GM18909 (cell line): ENCODE results near the gene RNF157.
"Not testable (repeated sequence)": the region's sequence is repeated elsewhere in the genome, so short reads cannot be mapped to it uniquely, and the experiment has no call there.

Experiments used
- ATAC-seq: cut with Tn5 transposase; IDR thresholded peaks from one replicate; pipeline ENCODE4 v1.9.1; 2021; ENCODE audit warnings: mild to moderate bottlenecking; ENCODE audit not compliant: unreplicated experiment, poor library complexity

The RNF157 gene

DNA sequence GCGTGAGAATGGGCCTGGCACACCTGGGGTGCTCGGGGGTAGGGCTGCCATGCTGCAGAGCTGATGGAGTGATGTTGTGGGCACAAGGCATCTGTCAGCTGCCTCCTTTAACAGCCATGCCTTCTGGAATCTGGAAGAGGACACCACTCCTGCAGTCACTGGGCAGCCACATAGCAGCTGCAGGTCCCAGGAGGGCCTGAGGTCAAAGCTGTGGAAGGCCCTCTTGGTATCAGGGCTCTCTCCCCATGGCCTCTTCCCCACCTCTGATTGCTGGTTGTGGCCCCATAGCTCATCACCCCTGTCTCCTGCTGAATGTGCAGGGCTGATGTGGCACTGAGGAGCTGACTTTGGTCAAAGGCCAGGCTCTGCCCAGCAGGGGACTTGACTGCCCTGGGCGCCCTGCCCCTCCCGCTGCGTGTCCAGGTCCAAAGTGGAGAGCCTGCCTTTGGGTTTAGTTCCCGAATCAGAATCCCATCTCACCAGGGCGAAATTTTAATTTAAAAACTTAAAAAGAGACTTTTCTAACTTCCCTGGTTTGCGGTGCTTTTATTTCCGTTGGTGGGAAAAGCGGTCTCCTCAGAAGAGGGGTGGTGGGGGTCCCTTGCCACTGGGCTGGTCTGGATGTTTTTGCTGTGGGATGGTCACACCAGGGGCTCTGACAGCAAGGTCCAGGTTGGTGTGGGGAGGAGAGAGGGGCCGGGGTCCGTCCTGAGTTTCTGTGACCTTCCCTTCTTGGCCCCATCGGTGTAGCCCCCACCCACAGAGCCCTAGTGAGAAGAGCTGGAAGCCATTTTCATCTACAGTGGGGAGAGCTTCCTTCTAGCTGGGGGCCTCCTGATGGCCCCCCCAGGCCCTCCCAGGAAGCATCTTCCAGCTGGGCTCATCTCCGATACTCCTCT, 30.7 kb upstream of the RNF157 start:
- peak; percentile 6 for ATAC-seq

DNA sequence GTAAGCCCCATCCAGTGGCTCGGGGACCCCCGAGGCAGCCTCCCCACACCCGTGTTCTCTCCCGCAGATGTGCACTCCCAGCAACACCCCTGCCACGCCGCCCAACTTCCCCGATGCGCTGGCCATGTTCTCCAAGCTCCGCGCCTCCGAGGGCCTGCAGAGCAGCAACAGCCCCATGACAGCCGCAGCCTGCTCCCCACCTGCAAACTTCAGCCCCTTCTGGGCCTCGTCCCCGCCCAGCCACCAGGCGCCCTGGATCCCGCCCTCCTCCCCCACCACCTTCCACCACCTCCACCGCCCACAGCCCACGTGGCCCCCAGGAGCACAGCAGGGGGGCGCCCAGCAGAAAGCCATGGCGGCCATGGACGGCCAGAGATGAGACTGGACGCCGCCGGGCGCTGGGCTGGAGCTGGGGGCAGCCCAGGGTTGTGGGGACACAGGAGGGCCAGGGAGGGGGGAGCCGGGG, 29.9 kb upstream of the RNF157 start:
- ATAC-seq: no peak

DNA sequence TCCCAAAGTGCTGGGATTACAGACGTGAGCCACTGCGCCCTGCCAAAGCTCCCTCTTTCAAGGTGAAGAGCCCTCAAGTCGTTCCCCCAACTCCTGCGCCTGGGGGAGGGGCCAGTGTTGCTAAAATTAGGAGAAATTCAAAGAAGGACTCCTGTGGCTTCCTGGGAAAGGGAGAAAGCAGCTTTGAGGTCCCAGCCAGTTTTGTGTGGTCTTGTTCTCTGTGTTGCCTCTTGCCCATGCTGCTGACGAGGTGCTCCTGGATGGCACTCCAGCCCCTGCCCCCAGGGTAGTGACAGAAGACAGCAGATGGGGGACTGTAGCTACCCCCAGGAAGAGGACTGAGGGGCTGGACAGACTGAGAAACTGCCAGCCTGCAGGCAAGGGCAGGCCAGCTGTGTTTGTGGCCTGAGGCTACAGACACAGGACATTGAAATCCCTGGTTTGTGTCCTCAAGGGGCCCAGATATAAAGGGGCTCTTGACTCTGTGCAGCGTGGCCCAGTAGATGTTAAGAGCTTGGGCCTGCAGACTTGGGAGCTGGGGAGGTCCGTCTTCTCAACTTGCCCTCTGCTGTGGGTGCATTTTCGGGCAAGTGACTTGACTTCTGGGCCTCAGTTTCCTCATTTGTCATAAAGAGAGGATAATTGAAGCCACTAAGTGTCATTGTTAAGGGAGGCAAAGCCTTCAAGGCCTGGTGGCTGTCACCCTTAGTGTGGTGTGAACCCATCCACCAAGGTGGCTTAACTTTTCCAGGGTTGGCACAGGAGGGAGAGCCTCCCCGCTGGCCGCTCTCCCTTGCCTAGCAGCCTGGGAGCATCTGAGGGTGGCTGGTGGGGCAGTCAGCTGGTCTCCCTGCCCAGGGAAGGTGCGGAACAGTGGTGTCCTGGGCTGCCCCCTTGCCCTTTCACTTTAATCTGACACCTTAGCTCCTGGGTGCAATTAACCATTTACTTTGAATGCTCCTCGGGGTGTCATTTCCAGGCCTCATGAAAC, 29.0 kb upstream of the RNF157 start:
- no peak for ATAC-seq

DNA sequence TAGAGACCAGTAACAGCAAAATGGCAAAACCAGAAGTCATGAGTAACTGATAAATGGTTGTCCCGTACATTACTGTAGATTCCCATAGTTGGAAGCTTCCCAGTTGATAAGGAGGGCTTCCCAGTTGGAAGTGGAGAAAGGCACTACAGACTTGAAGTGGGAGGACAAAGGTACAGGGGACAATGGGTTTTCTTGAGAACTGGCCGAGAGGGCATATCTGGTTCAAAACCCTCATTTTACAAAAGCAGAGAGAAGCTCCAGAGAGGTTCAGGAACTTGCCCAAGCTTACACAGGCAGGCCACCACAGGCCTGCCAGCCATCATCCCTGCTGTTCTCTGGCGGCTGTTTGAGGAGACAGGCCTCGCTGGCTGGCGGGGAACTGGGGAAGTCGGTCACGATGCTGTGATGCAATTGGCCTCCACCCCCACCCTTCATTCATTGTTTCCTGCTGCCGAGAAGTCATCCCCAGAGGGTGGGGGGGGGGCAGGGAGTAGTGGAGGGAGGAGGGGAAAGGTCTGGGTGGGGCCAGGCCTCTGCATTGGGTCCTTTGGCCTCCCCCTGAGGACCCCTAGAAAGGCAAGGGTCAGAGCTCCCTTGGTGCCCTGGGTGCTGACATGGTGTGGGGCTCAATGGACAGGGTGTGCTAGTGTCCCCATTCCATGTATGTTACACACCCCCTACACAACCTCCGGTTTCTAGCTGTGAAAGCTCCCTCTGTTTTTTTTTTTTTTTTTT, 27.9 kb upstream of the RNF157 start:
- no peak for ATAC-seq

DNA sequence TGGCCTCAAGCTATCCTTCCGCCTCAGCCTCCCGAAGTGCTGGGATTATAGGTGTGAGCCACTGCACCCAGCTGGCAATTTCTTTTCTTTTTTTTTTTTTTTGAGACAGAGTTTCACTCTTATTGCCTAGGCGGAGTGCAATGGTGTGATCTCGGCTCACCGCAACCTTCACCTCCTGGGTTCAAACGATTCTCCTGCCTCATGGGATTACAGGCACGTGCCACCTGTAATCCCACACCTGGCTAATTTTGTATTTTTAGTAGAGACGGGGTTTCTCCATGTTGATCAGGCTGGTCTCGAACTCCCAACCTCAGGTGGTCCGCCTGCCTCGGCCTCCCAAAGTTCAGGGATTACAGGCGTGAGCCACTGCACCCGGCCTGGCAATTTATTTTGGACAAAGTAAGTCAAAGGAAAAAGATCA, 27.3 kb upstream of the RNF157 start:
- not testable (repeated sequence) for ATAC-seq

DNA sequence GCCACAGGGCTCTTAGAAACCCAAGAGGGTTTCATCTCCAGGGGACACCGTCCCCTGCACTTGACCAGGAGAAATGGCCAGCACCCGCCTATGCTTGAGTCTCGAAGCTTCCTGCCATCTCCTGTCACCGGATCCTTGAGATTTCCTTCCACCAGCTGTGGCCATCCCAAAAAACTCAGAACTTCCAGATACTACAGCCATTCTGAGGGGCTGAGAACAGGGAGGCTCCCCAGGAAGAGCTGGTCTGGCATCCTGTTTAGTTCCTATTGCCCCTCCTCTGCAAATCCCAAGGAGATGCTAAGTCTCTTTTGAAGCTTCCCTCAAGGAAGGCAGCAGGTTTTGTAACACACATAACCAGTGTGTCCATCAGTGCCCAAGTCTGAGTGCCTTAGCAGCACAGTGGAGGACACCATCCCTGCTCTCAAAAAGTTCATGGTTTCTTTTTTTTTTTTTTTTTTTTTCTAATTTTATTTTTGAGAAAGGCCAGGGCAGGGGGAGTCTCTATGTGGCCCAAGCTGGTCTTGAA, 26.8 kb upstream of the RNF157 start:
- no peak for ATAC-seq

DNA sequence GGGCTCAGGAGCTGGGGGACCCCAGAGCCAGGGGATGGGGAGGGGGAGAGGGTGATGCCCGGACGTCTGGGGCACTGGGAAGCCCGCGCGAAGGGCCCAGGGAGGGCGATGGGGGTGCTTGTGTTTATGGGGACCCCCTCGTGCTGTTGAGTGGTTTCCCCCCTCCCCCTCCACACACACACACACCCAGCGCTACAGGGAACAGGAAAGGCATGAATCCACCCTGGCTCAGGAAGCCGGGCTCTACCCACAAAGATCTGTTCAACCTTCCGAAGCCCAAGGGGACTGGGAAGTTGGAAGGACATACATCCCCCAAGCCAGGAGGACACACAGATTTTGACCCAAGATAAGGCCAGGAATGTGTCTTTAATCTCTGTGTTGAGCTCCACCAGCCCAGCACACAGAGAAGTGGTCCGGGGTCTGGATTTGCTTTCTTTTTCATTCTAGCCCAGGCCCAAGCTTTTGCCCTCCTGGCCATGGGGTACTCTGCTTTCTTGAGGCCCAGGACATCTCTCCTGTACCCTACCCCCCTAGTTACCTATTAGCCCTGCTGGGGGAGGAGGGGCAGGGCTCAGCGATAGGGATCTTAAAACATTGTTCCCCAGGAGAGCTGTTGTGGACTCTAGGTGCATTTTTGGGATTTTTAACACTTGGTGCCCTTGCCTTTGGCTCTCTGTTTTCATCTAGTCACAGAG, 26.1 kb upstream of the RNF157 start:
- ATAC-seq: no peak

DNA sequence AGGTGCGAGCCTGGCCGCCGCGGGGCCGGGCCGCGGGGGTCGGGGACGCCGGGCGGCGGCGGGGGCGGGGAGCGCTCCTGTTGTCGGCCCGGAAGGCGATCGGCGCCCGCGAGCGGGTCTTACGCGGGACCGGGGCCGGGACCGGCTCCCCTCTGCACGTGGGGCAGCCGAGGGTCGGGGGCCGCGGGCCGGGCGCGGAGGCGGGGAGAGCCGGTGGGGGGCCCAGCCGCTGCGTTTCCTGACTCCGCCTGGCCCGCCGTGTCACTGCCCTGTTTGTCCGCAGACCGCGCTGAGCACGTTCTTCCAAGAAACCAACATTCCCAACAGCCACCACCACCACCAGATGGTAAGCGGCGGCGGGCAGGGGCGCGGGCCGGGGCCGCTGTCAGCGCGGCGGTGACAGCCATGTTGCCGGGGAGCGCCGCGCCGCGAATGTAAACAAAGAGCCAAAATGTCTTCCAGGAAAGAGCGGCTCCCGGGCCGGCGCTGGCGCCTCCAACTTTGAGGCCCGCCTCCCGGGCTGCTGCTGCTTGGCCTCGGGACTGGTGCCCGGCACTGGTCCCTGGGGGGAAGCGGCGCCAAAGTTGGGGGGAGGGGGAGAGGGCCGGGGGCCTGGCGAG, 25.4 kb upstream of the RNF157 start:
- ATAC-seq: no peak

DNA sequence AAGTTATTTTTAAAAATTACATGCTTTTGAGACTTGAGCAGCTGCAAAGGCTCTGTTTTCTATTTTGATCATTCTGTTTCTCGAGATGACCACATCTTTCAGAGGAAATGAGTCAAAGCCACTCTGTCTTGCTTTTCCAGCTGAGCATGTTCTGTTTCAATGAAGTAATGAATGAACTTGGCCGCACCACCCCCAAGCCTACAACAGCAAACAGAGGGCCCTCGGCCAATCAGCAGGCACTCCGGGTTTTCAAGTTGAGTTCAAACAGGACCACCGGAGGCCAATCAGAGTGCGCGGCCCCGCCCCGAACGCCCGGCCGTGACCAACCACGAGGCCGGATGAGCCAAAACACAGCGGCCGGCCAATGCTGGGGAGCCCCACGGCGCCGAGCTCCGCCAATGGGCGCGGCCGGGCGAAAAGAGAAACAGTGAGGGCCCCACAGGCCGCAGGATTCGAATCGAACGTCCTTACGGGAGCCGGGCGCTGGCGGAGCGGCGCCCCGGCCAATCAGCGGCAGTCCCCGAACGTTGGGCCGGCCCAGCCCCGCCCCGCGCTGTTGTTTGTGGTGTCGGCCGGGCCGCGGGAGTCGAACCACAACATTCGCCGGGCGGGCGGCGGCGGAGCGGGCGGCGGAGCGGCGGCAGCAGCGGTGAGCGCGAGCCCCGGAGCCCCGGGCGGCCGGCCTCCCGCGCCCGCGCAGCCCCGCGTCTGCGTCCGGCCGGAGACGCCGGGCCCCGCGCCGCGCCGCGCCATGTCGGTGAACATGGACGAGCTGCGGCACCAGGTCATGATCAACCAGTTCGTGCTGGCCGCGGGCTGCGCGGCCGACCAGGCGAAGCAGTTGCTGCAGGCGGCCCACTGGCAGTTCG, 24.7 kb upstream of the RNF157 start, which contains the start of gene UBALD2:
TSS of gene UBALD2 (plus strand) at position 594 of the 869 bp plus-strand sequence. CDS start at position 752, 158 bp downstream.
- peak; percentile 76 for ATAC-seq

DNA sequence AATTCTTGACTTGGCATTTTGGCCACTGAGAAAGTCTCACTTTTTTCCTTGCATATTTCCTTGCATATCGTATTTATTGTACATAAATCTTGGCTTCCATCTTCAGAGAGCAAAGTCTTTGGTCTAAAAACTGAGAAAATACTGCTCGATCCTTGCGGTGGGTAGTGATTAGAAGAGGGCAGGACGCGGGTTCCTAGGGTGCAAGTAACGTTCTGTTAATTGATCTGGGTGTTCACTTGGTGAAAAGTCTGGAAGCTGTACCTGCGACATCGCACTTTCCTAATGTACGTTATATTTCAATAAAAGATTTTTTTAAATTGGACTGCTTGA, 24.1 kb upstream of the RNF157 start:
- peak; percentile 0 for ATAC-seq

DNA sequence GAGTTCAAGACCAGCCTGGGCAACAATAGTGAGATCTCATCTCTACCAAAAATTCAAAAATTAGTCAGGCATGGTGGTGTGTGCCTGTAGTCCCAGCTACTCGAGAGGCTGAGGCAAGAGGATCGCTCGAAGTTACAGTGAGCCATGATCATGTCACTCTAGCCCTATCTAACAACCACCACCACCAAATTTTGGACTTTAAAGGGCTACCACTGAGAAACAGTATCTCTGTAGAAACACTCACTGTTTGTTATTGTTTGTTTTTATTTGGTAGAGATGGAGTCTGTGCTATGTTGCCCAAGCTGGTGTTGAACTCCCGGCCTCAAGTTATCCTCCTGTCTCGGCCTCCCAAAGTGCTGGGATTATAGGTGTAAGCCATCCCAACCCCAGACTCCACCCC, 23.6 kb upstream of the RNF157 start:
- ATAC-seq: no peak

DNA sequence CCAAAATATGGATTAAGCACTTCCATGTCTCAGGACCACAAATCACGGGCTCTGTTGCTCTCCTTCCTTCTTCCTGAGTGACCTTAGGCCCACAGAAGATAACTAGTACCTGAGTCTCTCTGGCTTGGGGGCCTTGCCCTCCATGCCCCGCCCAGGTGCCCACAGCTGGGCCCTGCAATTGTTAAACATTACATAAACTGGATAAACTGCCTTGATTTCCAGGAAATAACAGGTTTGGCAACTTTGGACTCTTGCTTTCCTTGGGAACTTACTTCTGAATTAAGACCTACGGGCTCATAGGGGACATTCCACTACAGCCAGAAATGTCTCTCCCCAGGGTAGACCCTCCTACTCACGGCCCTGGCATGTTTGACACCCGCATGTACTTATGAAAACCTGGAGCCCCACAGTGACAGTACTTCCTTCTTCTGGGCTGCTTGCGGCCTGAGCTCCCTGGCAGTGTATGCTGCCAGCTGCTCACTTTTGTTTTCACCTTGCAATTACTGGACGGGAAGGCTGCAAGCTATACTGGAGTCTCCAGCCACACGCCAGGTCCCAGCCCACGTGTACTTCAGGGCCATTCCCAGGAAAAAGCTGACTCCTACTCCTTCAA, 22.5 kb upstream of the RNF157 start:
- peak; percentile 18 for ATAC-seq

DNA sequence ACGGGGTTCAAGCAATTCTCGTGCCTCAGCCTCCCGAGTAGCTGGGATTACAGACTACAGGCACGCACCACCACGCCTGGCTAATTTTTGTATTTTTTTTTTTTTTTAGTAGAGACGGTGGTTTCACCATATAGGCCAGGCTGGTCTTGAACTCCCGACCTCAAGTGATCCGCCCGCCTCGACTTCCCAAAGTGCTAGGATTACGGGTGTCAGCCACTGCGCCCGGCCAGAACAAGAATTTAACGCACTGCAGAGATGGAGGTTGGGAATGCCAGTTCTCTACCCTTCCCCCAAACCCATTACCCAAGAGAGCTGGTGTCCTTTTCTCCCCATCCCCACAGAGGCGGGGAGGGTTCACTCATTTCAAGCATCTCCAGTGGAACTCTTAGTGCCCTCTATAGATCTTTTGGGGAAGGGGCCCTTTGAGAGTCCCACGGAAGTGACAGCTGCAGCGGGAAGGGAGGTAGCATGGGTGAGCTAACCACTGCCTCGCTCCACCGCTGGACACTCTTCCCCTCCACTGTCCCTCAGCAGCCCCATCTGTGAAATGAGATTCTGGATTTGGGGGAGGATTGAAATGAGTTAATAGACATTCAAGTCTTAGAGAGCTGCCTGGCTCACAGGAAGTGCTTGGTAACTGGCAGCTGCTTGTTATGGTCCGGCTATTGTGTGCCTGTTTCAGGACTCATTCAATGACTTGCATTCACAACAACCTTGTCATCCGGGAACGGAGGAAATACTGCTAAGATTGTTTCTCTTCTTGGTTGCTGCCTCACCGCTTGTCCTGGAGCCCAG, 21.3 kb upstream of the RNF157 start:
- no peak for ATAC-seq

DNA sequence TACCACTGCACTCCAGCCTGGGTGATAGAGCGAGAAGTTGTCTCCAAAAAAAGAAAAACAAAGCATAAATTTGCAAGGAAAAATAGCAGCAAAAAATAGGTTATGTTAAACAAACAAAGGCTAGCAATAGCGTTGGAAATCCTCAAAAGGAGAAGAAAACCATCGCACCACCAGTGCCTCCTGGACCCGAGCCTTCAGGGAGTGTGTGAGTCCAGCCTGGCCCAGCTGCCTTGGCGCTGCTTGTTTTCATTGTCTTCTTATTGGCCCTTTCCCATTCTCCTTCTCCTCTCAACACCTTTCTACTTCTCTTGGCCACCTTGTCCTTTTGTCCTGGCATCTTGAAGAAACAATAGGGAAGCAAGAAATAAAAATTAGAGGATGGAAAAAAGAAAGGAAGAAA, 20.4 kb upstream of the RNF157 start:
- ATAC-seq: no peak

DNA sequence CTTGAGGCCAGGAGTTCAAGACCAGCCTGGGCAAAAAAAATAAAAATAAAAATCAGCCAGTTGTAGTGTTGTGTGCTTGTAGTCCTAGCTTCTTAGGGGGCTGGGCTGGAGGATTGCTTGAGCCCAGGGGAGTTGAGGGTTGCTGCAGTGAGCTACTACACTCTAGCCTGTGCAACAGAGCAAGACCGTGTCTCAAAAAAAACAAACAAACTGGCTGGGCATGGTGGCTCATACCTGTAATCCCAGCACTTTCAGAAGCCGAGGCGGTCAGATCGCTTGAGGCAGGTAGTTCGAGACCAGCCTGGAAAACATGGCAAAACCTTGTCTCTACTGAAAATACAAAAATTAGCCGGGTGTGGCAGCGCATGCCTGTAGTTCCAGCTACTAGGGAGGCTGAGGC, 19.9 kb upstream of the RNF157 start:
- ATAC-seq: no peak

DNA sequence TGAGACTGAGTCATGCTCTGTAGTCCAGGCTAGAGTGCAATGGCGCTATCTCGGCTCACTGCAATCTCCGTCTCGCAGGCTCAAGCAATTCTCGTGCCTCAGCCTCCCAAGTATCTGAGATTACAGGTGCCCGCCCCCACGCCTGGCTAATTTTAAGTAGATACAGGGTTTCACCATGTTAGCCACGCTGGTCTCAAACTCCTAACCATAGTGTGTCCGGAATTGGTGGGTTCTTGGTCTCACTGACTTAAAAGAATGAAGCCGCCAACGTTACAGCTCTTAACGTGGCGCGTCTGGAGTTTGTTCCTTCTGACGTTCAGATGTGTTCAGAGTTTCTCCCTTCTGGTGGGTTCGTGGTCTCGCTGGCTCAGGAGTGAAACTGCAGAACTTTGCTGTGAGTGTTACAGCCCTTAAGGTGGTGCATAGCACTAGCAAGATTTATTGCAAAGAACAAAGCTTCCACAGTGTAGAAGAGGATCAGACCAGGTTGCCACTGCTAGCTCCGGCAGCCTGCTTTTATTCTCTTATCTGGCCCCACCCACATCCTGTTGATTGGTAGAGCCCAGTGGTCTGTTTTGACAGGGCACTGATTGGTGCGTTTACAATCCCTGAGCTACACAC, 16.2 kb upstream of the RNF157 start:
- ATAC-seq: not testable (repeated sequence)
